Peyer's patch (tissue), 4 donors: ENCODE data around the gene THOC1. TPM values are rescaled to one million over a fixed set of nuclear protein-coding genes. Genes with fewer than 3 reads are reported as not detected.

ENCODE experiments used
- DNase-seq, 3 donors: peaks; one replicate each; pipeline ENCODE4 v3.0.0-alpha.2; 2017 to 2019
- H3K27ac ChIP-seq, 4 donors: fragments of 200-600 bp; sonication (generic); one replicate each; pipeline ENCODE4 v1.5.1; 2016 to 2019
- H3K27me3 ChIP-seq, 2 donors: fragments of 200-600 bp; sonication (generic); one replicate each; pipeline ENCODE4 v1.5.1; 2019
- H3K36me3 ChIP-seq, 3 donors: fragments of 200-600 bp; sonication (generic); one replicate each; pipeline ENCODE4 v1.5.1; 2016 to 2019
- H3K4me1 ChIP-seq, 4 donors: fragments of 200-600 bp; sonication (generic); one replicate each; pipeline ENCODE4 v1.5.1; 2016 to 2019
- H3K4me3 ChIP-seq, 4 donors: fragments of 200-600 bp; sonication (generic); 1 replicate in 3 of 4; 2 replicates in 1 of 4; pipeline ENCODE4 v1.5.1; 2016 to 2019; ENCODE audit warnings: mild to moderate bottlenecking in 1 of 4
- H3K9me3 ChIP-seq, 4 donors: fragments of 200-600 bp; sonication (generic); one replicate each; pipeline ENCODE4 v1.5.1; 2016 to 2019; ENCODE audit warnings: mild to moderate bottlenecking in 1 of 4
- POLR2A ChIP-seq, 2 donors: fragments of 450-650 bp; IDR thresholded peaks; one replicate each; pipeline ENCODE4 v1.5.1; 2017; ENCODE audit warnings: antibody characterized with exemption in 2 of 2, mild to moderate bottlenecking in 2 of 2, moderate library complexity in 2 of 2
- total RNA-seq, 4 donors: library from RNA; depleted of rRNA; stranded (reverse); fragments of >200 nt; gene quantifications; one replicate each; pipeline ENCODE4 v1.1.0, GENCODE V29; 2016
- TF ChIP-seq, protein P1 (sequence below), 6 experiments: fragments of 450-650 bp in 4 of 6; fragments of 200-600 bp in 2 of 6; sonication (generic) in 1 of 6; IDR thresholded peaks; one replicate each; pipeline ENCODE4 v1.5.1; 2017 to 2019; ENCODE audit warnings: antibody characterized with exemption in 6 of 6, mild to moderate bottlenecking in 3 of 6, moderate library complexity in 1 of 6

Gene THOC1
- total RNA-seq, 4 donors from 2014 or later, result 43.3 to 125 (median 49.3) TPM

DNA sequence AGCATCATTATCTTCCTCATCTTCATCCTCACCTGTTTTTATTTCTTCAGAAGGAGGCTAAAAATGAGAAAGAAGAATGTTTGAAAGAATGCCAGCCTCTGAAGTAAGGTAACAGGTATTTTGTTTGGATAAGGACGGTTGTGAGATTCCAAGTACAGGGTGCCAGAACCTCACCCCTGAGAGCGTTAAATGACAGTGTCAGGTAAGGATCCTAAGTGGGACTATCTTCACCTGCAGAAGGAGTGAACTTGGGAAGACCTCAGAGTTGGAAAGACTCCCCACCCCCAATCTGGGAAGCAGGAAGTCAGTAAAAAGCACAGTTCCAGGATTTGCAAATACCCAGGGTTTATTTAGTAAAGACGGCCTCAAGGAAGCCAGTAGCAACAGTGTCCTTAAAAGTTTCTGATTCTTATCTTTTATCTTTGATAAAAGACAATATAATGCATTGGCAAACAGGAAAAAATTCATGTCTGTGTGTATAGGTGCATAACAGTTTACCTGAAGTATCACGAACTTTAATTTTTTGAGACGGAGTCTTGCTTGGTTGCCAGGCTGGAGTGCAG is 52.3 kb downstream of the THOC1 start:
- Histone ChIP-seq H3K27me3 (no peaks in the 10 kb centered on the region), H3K4me1 (no peaks in the 10 kb centered on the region), H3K4me3 (no peak overlapping the region), H3K36me3 (peaks cover 0 to 73% (median 3%) of the 10 kb centered on the region in 3 donors), H3K9me3 (no peaks in the 10 kb centered on the region), H3K27ac (no peak overlapping the region)
- no peak for DNase-seq
- no peak for TF ChIP-seq POLR2A (IDR thresholded peaks at IDR 0.05)
- TF ChIP-seq, protein P1, sequence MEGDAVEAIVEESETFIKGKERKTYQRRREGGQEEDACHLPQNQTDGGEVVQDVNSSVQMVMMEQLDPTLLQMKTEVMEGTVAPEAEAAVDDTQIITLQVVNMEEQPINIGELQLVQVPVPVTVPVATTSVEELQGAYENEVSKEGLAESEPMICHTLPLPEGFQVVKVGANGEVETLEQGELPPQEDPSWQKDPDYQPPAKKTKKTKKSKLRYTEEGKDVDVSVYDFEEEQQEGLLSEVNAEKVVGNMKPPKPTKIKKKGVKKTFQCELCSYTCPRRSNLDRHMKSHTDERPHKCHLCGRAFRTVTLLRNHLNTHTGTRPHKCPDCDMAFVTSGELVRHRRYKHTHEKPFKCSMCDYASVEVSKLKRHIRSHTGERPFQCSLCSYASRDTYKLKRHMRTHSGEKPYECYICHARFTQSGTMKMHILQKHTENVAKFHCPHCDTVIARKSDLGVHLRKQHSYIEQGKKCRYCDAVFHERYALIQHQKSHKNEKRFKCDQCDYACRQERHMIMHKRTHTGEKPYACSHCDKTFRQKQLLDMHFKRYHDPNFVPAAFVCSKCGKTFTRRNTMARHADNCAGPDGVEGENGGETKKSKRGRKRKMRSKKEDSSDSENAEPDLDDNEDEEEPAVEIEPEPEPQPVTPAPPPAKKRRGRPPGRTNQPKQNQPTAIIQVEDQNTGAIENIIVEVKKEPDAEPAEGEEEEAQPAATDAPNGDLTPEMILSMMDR (IDR thresholded peaks at IDR 0.05), result no peak

DNA sequence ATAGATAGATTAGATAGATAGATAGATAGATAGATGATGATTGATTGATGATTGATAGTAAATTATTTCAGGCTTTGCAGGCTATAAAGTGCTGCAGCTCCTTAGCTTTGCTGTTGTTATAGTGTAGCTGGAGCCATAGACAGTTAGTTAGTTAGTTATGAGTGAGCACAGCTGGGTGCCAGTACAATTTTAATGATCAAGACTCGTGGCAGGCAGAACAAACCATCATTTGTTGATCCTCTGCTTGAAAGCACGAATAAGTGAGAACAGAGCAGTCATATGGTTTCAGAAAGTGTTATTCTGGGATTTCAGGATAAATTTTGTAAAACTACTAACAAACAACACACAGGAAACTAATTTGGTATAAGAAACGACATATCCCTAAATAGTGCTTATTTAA is 53.9 kb downstream of the THOC1 start:
- H3K9me3 ChIP-seq, result no peaks in the 10 kb centered on the region
- DNase-seq, result no peak
- H3K4me3 ChIP-seq, result no peak overlapping the region
- peaks cover 0 to 82% (median 3%) of the 10 kb centered on the region in 3 donors for H3K36me3 ChIP-seq
- no peak overlapping the region for H3K27ac ChIP-seq
- H3K27me3 ChIP-seq, result no peaks in the 10 kb centered on the region
- TF ChIP-seq, protein P1 (IDR thresholded peaks at IDR 0.05), result no peak
- no peak for TF ChIP-seq POLR2A (IDR thresholded peaks at IDR 0.05)
- no peaks in the 10 kb centered on the region for H3K4me1 ChIP-seq

DNA sequence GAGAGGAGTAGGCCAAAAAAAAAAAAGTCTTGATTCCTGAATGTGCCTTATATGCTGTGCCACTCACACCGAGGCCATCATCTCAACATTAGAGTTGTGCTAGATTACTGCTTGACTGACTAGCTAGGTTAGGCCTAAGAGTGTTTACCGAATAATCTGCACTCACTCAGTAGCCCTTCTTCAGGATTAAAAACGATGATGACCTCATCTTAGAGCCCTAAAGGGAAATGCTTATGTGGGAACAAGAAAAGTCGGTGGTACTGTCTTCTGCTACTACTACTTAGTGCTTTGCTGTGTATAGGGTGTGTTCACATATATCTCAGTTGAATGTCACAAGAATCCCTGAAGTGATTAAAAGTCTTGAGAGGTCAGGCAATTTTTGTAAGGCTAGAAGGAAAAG is 54.3 kb downstream of the THOC1 start:
- H3K9me3 ChIP-seq, result no peaks in the 10 kb centered on the region
- no peak for DNase-seq
- H3K4me3 ChIP-seq, result no peak overlapping the region
- H3K27me3 ChIP-seq, result no peaks in the 10 kb centered on the region
- no peak overlapping the region for H3K27ac ChIP-seq
- TF ChIP-seq, protein P1 (IDR thresholded peaks at IDR 0.05), result no peak
- TF ChIP-seq POLR2A (IDR thresholded peaks at IDR 0.05), result no peak
- no peaks in the 10 kb centered on the region for H3K4me1 ChIP-seq
- peaks cover 0 to 79% (median 3%) of the 10 kb centered on the region in 3 donors for H3K36me3 ChIP-seq

DNA sequence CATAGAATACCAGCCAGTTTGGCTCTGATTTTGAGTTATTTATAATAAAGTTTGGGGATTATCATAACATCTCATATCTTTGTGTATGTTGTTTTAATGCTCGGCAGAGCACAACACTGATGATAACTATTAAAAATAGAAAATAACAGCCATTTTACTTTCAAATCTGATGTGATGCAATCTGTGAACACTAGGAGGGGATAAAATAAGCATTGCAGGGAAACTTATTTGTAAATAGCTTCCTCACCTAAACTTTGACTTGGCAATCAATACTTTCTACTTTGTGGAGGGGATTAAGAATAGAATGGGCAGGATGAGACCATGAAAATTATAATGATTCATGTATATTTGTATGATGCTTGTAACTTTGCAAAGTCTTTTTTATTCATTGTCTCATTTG is 55.1 kb downstream of the THOC1 start:
- Histone ChIP-seq H3K4me3 (no peak overlapping the region), H3K36me3 (peaks cover 0 to 74% (median 3%) of the 10 kb centered on the region in 3 donors), H3K9me3 (no peaks in the 10 kb centered on the region)

DNA sequence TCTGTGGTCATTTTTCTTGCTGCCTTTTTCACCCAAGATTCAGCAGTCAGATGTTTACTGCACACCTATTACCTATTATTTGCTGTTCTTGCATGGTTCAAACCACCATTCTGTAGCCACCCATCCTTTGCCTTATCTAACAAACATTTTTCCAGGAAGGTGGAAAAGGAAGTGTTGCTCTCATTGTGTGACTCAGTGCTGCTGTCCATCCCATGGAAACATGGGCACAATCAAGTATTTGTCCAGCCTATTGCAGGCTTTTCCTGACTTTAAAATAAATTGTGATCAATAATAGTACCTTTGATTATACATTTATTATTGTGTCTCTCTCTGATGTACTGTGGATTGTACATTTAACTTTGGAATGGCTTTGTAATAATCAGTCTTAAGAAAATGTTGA is 56.3 kb downstream of the THOC1 start:
- peaks cover 0 to 72% (median 3%) of the 10 kb centered on the region in 3 donors for H3K36me3 ChIP-seq
- TF ChIP-seq, protein P1 (IDR thresholded peaks at IDR 0.05), result no peak
- TF ChIP-seq POLR2A (IDR thresholded peaks at IDR 0.05), result no peak
- DNase-seq, result no peak

More for the DNA sequence above, 55.1 kb downstream of the THOC1 start:
- Histone ChIP-seq H3K27me3 (no peaks in the 10 kb centered on the region), H3K27ac (no peak overlapping the region), H3K4me1 (no peaks in the 10 kb centered on the region)
- TF ChIP-seq, protein P1 (IDR thresholded peaks at IDR 0.05), result no peak
- TF ChIP-seq POLR2A (IDR thresholded peaks at IDR 0.05), result no peak
- no peak for DNase-seq

More for the DNA sequence above, 56.3 kb downstream of the THOC1 start:
- H3K9me3 ChIP-seq, result no peaks in the 10 kb centered on the region
- H3K4me1 ChIP-seq, result no peaks in the 10 kb centered on the region
- H3K27ac ChIP-seq, result no peak overlapping the region
- no peaks in the 10 kb centered on the region for H3K27me3 ChIP-seq
- H3K4me3 ChIP-seq, result no peak overlapping the region
